ENCODE data around the gene ACACB. TPM values are rescaled to one million over a fixed set of nuclear protein-coding genes. Genes with fewer than 3 reads are reported as not detected.
"Not testable (repeated sequence)": the region's sequence is repeated elsewhere in the genome, so short reads cannot be mapped to it uniquely, and the experiment has no call there.

The ACACB gene
- total RNA-seq, 1 experiment from 2014 or later, result 1.0 TPM

DNA sequence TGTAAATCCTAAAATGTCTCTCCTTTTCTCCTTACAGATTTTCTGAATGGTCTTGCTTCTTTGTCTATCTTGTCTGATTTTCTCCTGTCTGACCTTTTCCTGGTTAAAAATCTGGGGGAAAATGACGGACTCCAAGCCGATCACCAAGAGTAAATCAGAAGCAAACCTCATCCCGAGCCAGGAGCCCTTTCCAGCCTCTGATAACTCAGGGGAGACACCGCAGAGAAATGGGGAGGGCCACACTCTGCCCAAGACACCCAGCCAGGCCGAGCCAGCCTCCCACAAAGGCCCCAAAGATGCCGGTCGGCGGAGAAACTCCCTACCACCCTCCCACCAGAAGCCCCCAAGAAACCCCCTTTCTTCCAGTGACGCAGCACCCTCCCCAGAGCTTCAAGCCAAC lies 23.0 kb downstream of the ACACB start:
- H3K27me3 Mint-ChIP-seq (ENCODE audit: insufficient read depth, unreplicated experiment), result no peaks in the 10 kb centered on the region
- CTCF ChIA-PET, result interaction anchor here (0.6 to 0.7 kb wide), 2 partner anchors 36 to 81 kb away, joined by 3 read pairs; no protein-coding TSS in a partner anchor
- H3K36me3 Mint-ChIP-seq (ENCODE audit: insufficient read depth, unreplicated experiment), result no peaks in the 10 kb centered on the region
- peaks cover 7% of the 10 kb centered on the region for H3K9me3 Mint-ChIP-seq (ENCODE audit: unreplicated experiment)
- intact Hi-C loops (cut with micrococcal nuclease), result loop anchor here (10.0 kb wide), 1 partner anchor 55 kb away; no protein-coding TSS in a partner anchor
- no peak overlapping the region for H3K27ac Mint-ChIP-seq (ENCODE audit: low read depth, unreplicated experiment)
- POLR2A ChIA-PET, result no interaction called here
- H3K4me1 Mint-ChIP-seq (ENCODE audit: insufficient read depth, unreplicated experiment), result peaks cover 13% of the 10 kb centered on the region
- TF ChIP-seq, protein P1, sequence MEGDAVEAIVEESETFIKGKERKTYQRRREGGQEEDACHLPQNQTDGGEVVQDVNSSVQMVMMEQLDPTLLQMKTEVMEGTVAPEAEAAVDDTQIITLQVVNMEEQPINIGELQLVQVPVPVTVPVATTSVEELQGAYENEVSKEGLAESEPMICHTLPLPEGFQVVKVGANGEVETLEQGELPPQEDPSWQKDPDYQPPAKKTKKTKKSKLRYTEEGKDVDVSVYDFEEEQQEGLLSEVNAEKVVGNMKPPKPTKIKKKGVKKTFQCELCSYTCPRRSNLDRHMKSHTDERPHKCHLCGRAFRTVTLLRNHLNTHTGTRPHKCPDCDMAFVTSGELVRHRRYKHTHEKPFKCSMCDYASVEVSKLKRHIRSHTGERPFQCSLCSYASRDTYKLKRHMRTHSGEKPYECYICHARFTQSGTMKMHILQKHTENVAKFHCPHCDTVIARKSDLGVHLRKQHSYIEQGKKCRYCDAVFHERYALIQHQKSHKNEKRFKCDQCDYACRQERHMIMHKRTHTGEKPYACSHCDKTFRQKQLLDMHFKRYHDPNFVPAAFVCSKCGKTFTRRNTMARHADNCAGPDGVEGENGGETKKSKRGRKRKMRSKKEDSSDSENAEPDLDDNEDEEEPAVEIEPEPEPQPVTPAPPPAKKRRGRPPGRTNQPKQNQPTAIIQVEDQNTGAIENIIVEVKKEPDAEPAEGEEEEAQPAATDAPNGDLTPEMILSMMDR (IDR thresholded peaks at IDR 0.05; ENCODE audit: unreplicated experiment), result no peak
- no peak overlapping the region for H3K4me3 Mint-ChIP-seq (ENCODE audit: unreplicated experiment)
- BruUV-seq (replicated peaks), result no TSS peak
- no peak for DNase-seq (ENCODE audit: unreplicated experiment)

DNA sequence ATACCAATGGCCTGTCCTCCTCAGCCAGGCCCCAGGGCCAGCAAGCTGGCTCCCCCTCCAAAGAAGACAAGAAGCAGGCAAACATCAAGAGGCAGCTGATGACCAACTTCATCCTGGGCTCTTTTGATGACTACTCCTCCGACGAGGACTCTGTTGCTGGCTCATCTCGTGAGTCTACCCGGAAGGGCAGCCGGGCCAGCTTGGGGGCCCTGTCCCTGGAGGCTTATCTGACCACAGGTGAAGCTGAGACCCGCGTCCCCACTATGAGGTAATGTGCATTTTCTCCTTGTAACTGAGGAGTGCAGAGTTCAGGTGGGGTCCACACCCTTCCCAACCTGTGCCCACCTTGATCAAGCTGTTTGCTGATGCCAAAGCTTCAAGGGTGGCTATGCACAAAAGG lies 23.4 kb downstream of the ACACB start:
- Mint-ChIP-seq H3K4me3 (ENCODE audit: unreplicated experiment) (no peak overlapping the region), H3K27me3 (ENCODE audit: insufficient read depth, unreplicated experiment) (no peaks in the 10 kb centered on the region), H3K36me3 (ENCODE audit: insufficient read depth, unreplicated experiment) (no peaks in the 10 kb centered on the region), H3K27ac (ENCODE audit: low read depth, unreplicated experiment) (peak overlapping the region; percentile 66), H3K4me1 (ENCODE audit: insufficient read depth, unreplicated experiment) (peaks cover 10% of the 10 kb centered on the region), H3K9me3 (ENCODE audit: unreplicated experiment) (peaks cover 7% of the 10 kb centered on the region)
- no peak for DNase-seq (ENCODE audit: unreplicated experiment)
- POLR2A ChIA-PET, result no interaction called here
- intact Hi-C loops (cut with micrococcal nuclease), result loop anchor here (10.0 kb wide), 1 partner anchor 55 kb away; no protein-coding TSS in a partner anchor
- TF ChIP-seq, protein P1 (IDR thresholded peaks at IDR 0.05; ENCODE audit: unreplicated experiment), result no peak
- BruUV-seq (replicated peaks), result no TSS peak
- CTCF ChIA-PET, result interaction anchor here (0.6 kb wide), 1 partner anchor 80 kb away, joined by 3 read pairs; no protein-coding TSS in a partner anchor

DNA sequence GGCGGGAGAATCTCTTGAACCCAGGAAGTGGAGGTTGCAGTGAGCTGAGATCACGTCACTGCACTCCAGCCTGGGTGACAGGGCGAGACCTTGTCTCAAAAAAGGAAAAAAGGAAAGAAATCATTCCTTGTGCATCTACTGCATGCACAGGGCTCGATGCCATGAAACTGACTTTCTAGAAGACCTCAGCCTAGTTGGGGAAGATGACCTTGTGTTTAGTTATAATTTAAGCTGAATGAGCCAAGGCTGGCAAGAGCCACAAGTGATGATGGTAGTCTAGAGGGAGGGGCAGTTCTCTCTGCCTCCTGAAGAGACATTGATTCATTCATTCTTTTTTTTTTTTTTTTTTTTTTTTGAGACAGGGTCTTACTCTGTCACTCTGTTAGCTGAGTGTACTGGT lies 24.2 kb downstream of the ACACB start:
- peaks cover 5% of the 10 kb centered on the region for H3K4me1 Mint-ChIP-seq (ENCODE audit: insufficient read depth, unreplicated experiment)
- CTCF ChIA-PET, result interaction anchor here (0.6 to 1.6 kb wide), 2 partner anchors 38 to 48 kb away, joined by 3 to 4 read pairs; partner anchors contain the start of gene ALKBH2
- TF ChIP-seq, protein P1 (IDR thresholded peaks at IDR 0.05; ENCODE audit: unreplicated experiment), result no peak
- no peaks in the 10 kb centered on the region for H3K27me3 Mint-ChIP-seq (ENCODE audit: insufficient read depth, unreplicated experiment)
- H3K27ac Mint-ChIP-seq (ENCODE audit: low read depth, unreplicated experiment), result peak overlapping the region; percentile 66
- H3K36me3 Mint-ChIP-seq (ENCODE audit: insufficient read depth, unreplicated experiment), result no peaks in the 10 kb centered on the region
- POLR2A ChIA-PET, result interaction anchor here (0.7 kb wide), 1 partner anchor 13 kb away, joined by 3 read pairs; no protein-coding TSS in a partner anchor
- peaks cover 7% of the 10 kb centered on the region for H3K9me3 Mint-ChIP-seq (ENCODE audit: unreplicated experiment)
- no TSS peak for BruUV-seq (replicated peaks)
- intact Hi-C loops (cut with micrococcal nuclease), result no loop called here
- H3K4me3 Mint-ChIP-seq (ENCODE audit: unreplicated experiment), result no peak overlapping the region
- DNase-seq (ENCODE audit: unreplicated experiment), result no peak

DNA sequence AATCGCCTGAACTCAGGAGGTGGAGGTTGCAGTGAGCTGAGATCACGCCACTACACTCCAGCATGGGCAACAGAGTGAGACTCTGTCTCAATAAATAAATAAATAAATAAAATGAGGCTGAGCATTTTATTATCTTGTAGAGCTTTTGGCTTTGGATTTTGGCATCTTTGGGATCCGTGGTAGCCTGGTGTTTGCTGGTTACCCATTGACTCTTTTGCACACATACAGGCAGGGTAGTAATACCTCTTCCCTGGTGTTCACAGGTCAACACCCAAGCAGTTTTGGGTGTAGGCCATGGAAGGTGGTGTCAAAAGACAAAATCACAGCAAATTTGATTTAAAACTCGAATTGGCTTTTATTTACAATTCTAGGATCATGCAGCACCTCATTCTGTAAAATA lies 27.8 kb downstream of the ACACB start:
- H3K27ac Mint-ChIP-seq (ENCODE audit: low read depth, unreplicated experiment), result no peak overlapping the region
- TF ChIP-seq, protein P1 (IDR thresholded peaks at IDR 0.05; ENCODE audit: unreplicated experiment), result no peak
- intact Hi-C loops (cut with micrococcal nuclease), result no loop called here
- BruUV-seq (replicated peaks), result no TSS peak
- CTCF ChIA-PET, result interaction anchor here (0.6 to 2.7 kb wide), 2 partner anchors 12 to 32 kb away, joined by 3 to 9 read pairs; no protein-coding TSS in a partner anchor
- H3K4me1 Mint-ChIP-seq (ENCODE audit: insufficient read depth, unreplicated experiment), result peaks cover 5% of the 10 kb centered on the region
- POLR2A ChIA-PET, result no interaction called here
- H3K27me3 Mint-ChIP-seq (ENCODE audit: insufficient read depth, unreplicated experiment), result no peaks in the 10 kb centered on the region
- H3K9me3 Mint-ChIP-seq (ENCODE audit: unreplicated experiment), result no peaks in the 10 kb centered on the region
- H3K4me3 Mint-ChIP-seq (ENCODE audit: unreplicated experiment), result no peak overlapping the region
- no peaks in the 10 kb centered on the region for H3K36me3 Mint-ChIP-seq (ENCODE audit: insufficient read depth, unreplicated experiment)
- DNase-seq (ENCODE audit: unreplicated experiment), result no peak

DNA sequence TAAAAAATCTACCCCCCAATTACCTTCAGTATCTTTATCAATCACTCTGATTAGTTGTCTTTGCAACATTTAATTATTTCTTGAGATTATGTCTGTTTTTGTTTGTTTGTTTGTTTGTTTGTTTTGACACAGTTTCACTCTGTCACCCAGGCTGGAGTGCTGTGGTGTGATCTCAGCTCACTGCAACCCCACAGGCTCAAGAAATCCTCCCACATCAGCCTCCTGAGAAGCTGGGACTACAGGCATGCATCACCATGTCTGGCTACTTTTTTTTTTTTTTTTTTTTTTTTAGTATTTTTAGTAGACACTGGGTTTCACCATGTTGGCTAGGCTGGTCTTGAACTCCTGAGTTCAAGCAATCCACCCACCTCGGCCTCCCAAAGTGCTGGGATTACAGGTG lies 30.7 kb downstream of the ACACB start:
- DNase-seq (ENCODE audit: unreplicated experiment); BruUV-seq (replicated peaks); H3K9me3 Mint-ChIP-seq (ENCODE audit: unreplicated experiment); H3K27ac Mint-ChIP-seq (ENCODE audit: low read depth, unreplicated experiment); H3K27me3 Mint-ChIP-seq (ENCODE audit: insufficient read depth, unreplicated experiment); H3K36me3 Mint-ChIP-seq (ENCODE audit: insufficient read depth, unreplicated experiment); intact Hi-C loops (cut with micrococcal nuclease); H3K4me3 Mint-ChIP-seq (ENCODE audit: unreplicated experiment); H3K4me1 Mint-ChIP-seq (ENCODE audit: insufficient read depth, unreplicated experiment); POLR2A ChIA-PET: not testable (repeated sequence)
- CTCF ChIA-PET, result interaction anchor here (1.0 to 3.1 kb wide), 3 partner anchors 13 to 247 kb away, joined by 3 to 24 read pairs (median 5); no protein-coding TSS in a partner anchor

Data from MCF 10A (cell line).